ENCODE results near the gene ABCA9. TPM values are rescaled to one million over a fixed set of nuclear protein-coding genes. Genes with fewer than 3 reads are reported as not detected.
"Not testable (repeated sequence)": the region's sequence is repeated elsewhere in the genome, so short reads cannot be mapped to it uniquely, and the experiment has no call there.

ABCA9 gene
- total RNA-seq, 1 donor from 2014 or later = 0.13 TPM

- Histone ChIP-seq H3K79me2 (ENCODE audit: low read depth) (no peaks in the 10 kb centered on the region), H3K36me3 (no peaks in the 10 kb centered on the region), H3K27ac (no peak overlapping the region), H3K4me1 (no peaks in the 10 kb centered on the region), H3K4me2 (no peak overlapping the region), H3K9me3 (ENCODE audit: low read depth) (no peaks in the 10 kb centered on the region), H2AFZ (replicated peaks) (no peak overlapping the region), H3K4me3 (no peak overlapping the region), H4K20me1 (ENCODE audit: low read depth) (no peaks in the 10 kb centered on the region), H3F3A (ENCODE audit: low read depth) (peaks cover 4% of the 10 kb centered on the region), H3K27me3 (no peaks in the 10 kb centered on the region), H3K9ac (no peak overlapping the region)
- H3K36me3 Mint-ChIP-seq = no peaks in the 10 kb centered on the region
- H3K9me3 Mint-ChIP-seq = peaks cover 2% of the 10 kb centered on the region
- TF ChIP-seq CTCF (IDR thresholded peaks at IDR 0.05) (no peak), EZH2phosphoT487 (IDR thresholded peaks at IDR 0.05) (no peak), EZH2 (IDR thresholded peaks at IDR 0.05) (no peak)
- no peak overlapping the region for H3K27ac Mint-ChIP-seq
- H3K4me1 Mint-ChIP-seq = no peaks in the 10 kb centered on the region
- no peak for DNase-seq (ENCODE audit: low spot score)
- peaks cover 2% of the 10 kb centered on the region for H3K27me3 Mint-ChIP-seq (ENCODE audit: insufficient read depth, low read depth)
- H3K4me3 Mint-ChIP-seq = no peak overlapping the region
Observed at GRCh38 chr17:68961214-68961882, 99.4 kb downstream of the ABCA9 start.

GRCh38 chr17:68959117-68959516 is 101.6 kb downstream of the ABCA9 start:
- H4K20me1 ChIP-seq (ENCODE audit: low read depth); H3K27ac ChIP-seq; H2AFZ ChIP-seq (replicated peaks); H3K9me3 ChIP-seq (ENCODE audit: low read depth); DNase-seq (ENCODE audit: low spot score); H3K9me3 Mint-ChIP-seq; H3K4me3 Mint-ChIP-seq; H3K79me2 ChIP-seq (ENCODE audit: low read depth); H3K4me1 Mint-ChIP-seq; H3K27me3 ChIP-seq; H3K4me1 ChIP-seq; H3K4me2 ChIP-seq; H3K27me3 Mint-ChIP-seq (ENCODE audit: insufficient read depth, low read depth); H3K27ac Mint-ChIP-seq; H3K9ac ChIP-seq; H3K36me3 Mint-ChIP-seq; H3F3A ChIP-seq (ENCODE audit: low read depth); H3K36me3 ChIP-seq; H3K4me3 ChIP-seq: not testable (repeated sequence)

GRCh38 chr17:68957944-68958343 is 102.8 kb downstream of the ABCA9 start:
- no peak for TF ChIP-seq EZH2 (IDR thresholded peaks at IDR 0.05)
- no peak for TF ChIP-seq CTCF (IDR thresholded peaks at IDR 0.05)
- no peak for TF ChIP-seq EZH2phosphoT487 (IDR thresholded peaks at IDR 0.05)

GRCh38 chr17:68955181-68955841 is 105.4 kb downstream of the ABCA9 start, which contains the start of gene ABCA8:
TSS of gene ABCA8 (minus strand) at chr17:68955392. CDS start at chr17:68942034, 13,358 bp downstream.
- H3K9ac ChIP-seq = no peak within 1 kb of the TSS
- H3K9me3 ChIP-seq (ENCODE audit: low read depth) = no peaks in the 10 kb centered on the region
- Mint-ChIP-seq H3K4me3 (no peak within 1 kb of the TSS), H3K27me3 (ENCODE audit: insufficient read depth, low read depth) (no peaks in the 10 kb centered on the region), H3K4me1 (peaks cover 4% of the 10 kb centered on the region), H3K36me3 (no peaks in the 10 kb centered on the region), H3K9me3 (no peaks in the 10 kb centered on the region), H3K27ac (no peak within 1 kb of the TSS)
- H3K4me2 ChIP-seq = no peak within 1 kb of the TSS
- no peaks in the 10 kb centered on the region for H4K20me1 ChIP-seq (ENCODE audit: low read depth)
- H3K27ac ChIP-seq = no peak within 1 kb of the TSS
- no peaks in the 10 kb centered on the region for H3K79me2 ChIP-seq (ENCODE audit: low read depth)
- H3F3A ChIP-seq (ENCODE audit: low read depth) = peaks cover 4% of the 10 kb centered on the region
- TF ChIP-seq CTCF (IDR thresholded peaks at IDR 0.05) (no peak), EZH2phosphoT487 (IDR thresholded peaks at IDR 0.05) (no peak), EZH2 (IDR thresholded peaks at IDR 0.05) (no peak)
- no peaks in the 10 kb centered on the region for H3K4me1 ChIP-seq
- no peaks in the 10 kb centered on the region for H3K36me3 ChIP-seq
- DNase-seq (ENCODE audit: low spot score) = no peak
- no peak within 1 kb of the TSS for H3K4me3 ChIP-seq
- no peaks in the 10 kb centered on the region for H3K27me3 ChIP-seq
- peak within 1 kb of the TSS; percentile 7 for H2AFZ ChIP-seq (replicated peaks)

More at GRCh38 chr17:68957944-68958343, 102.8 kb downstream of the ABCA9 start:
- Histone ChIP-seq H3K4me1 (no peaks in the 10 kb centered on the region), H3F3A (ENCODE audit: low read depth) (peaks cover 4% of the 10 kb centered on the region), H3K79me2 (ENCODE audit: low read depth) (no peaks in the 10 kb centered on the region), H3K9me3 (ENCODE audit: low read depth) (no peaks in the 10 kb centered on the region), H3K27me3 (no peaks in the 10 kb centered on the region), H3K9ac (no peak overlapping the region), H3K4me3 (no peak overlapping the region), H3K27ac (no peak overlapping the region), H2AFZ (replicated peaks) (no peak overlapping the region), H3K4me2 (no peak overlapping the region), H3K36me3 (no peaks in the 10 kb centered on the region), H4K20me1 (ENCODE audit: low read depth) (no peaks in the 10 kb centered on the region)
- H3K9me3 Mint-ChIP-seq = no peaks in the 10 kb centered on the region
- peaks cover 4% of the 10 kb centered on the region for H3K4me1 Mint-ChIP-seq
- no peak overlapping the region for H3K27ac Mint-ChIP-seq
- H3K36me3 Mint-ChIP-seq = no peaks in the 10 kb centered on the region
- no peak overlapping the region for H3K4me3 Mint-ChIP-seq
- DNase-seq (ENCODE audit: low spot score) = no peak
- peaks cover 2% of the 10 kb centered on the region for H3K27me3 Mint-ChIP-seq (ENCODE audit: insufficient read depth, low read depth)
